Mesothelial cell of epicardium (in vitro differentiated cells): ENCODE results near the gene CH25H. TPM values are rescaled to one million over a fixed set of nuclear protein-coding genes. Genes with fewer than 3 reads are reported as not detected.
"Not testable (repeated sequence)": the region's sequence is repeated elsewhere in the genome, so short reads cannot be mapped to it uniquely, and the experiment has no call there.

Experiments used
- DNase-seq, 2 experiments: peaks; one replicate each; pipeline ENCODE4 v3.0.0; 2021; ENCODE audit warnings: low spot score in 2 of 2; ENCODE audit not compliant: unreplicated experiment in 2 of 2
- H3K27ac Mint-ChIP-seq: 2 replicates; pipeline ENCODE4 v1.8.0; 2021; ENCODE audit warnings: mixed read lengths
- H3K27me3 Mint-ChIP-seq: 2 replicates; pipeline ENCODE4 v1.8.0; 2021; ENCODE audit warnings: low read depth, mixed read lengths
- H3K36me3 Mint-ChIP-seq: 2 replicates; pipeline ENCODE4 v1.8.0; 2021; ENCODE audit warnings: mixed read lengths
- H3K4me1 Mint-ChIP-seq: 2 replicates; pipeline ENCODE4 v1.8.0; 2021; ENCODE audit warnings: mixed read lengths
- H3K4me3 Mint-ChIP-seq: 2 replicates; pipeline ENCODE4 v1.8.0; 2021; ENCODE audit warnings: mild to moderate bottlenecking, moderate library complexity, mixed read lengths
- H3K9me3 Mint-ChIP-seq: 2 replicates; pipeline ENCODE4 v1.8.0; 2021; ENCODE audit warnings: mixed read lengths
- total RNA-seq: library from RNA; stranded (reverse); gene quantifications from 3 replicates; pipeline ENCODE4 v1.2.1, GENCODE V29; 2021
- TF ChIP-seq, protein P1 (sequence below): fragments of 200-600 bp; sonication (generic); IDR thresholded peaks from one replicate; pipeline ENCODE4 v1.5.0; 2021; ENCODE audit warnings: antibody characterized with exemption; ENCODE audit not compliant: unreplicated experiment

Gene CH25H
- total RNA-seq, 1 donor from 2014 or later, result not detected

DNA sequence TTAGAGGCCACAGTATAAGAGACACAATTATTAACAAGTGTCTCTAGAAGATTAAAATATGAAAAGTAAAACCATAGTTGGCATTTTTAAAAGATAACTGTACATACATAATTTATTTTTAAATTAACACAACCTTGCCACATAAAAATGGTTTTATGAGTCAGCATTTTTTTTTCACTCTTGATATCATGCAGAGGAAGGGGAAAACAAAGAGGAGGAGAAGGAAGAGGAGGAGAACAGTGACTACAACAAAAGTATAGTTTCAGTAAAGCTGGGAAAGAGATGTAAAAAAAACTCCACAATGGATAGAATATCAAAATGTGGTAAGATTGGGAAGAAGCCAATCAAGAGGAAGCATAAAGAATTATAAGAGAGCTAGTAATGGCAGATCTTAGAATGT, 34.0 kb downstream of the CH25H start:
- H3K27ac Mint-ChIP-seq, result no peak overlapping the region
- H3K4me3 Mint-ChIP-seq, result no peak overlapping the region
- peaks cover 39% of the 10 kb centered on the region for H3K27me3 Mint-ChIP-seq
- H3K36me3 Mint-ChIP-seq, result no peaks in the 10 kb centered on the region
- DNase-seq, result no peak
- H3K4me1 Mint-ChIP-seq, result no peaks in the 10 kb centered on the region
- no peaks in the 10 kb centered on the region for H3K9me3 Mint-ChIP-seq
- TF ChIP-seq, protein P1, sequence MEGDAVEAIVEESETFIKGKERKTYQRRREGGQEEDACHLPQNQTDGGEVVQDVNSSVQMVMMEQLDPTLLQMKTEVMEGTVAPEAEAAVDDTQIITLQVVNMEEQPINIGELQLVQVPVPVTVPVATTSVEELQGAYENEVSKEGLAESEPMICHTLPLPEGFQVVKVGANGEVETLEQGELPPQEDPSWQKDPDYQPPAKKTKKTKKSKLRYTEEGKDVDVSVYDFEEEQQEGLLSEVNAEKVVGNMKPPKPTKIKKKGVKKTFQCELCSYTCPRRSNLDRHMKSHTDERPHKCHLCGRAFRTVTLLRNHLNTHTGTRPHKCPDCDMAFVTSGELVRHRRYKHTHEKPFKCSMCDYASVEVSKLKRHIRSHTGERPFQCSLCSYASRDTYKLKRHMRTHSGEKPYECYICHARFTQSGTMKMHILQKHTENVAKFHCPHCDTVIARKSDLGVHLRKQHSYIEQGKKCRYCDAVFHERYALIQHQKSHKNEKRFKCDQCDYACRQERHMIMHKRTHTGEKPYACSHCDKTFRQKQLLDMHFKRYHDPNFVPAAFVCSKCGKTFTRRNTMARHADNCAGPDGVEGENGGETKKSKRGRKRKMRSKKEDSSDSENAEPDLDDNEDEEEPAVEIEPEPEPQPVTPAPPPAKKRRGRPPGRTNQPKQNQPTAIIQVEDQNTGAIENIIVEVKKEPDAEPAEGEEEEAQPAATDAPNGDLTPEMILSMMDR, result no peak

DNA sequence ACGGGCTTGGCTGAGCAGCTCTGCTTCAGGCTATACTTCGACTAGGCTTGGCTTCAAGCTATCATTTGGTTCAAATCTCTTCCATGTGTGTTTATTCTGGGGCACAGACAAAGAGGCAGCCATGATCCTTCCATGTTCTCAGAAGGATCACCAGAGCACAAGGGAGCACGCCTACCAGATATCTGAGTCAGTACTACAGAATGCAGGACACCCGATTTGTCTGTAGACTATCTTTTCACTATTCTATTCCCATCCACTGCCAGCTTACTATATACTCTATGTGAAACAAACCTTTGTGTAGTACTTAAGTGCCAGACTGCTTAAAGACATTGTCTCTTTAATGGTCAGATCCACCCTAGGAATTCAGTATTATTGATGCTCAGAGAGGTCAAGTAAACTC, 35.1 kb downstream of the CH25H start:
- no peaks in the 10 kb centered on the region for H3K4me1 Mint-ChIP-seq
- TF ChIP-seq, protein P1, result no peak

DNA sequence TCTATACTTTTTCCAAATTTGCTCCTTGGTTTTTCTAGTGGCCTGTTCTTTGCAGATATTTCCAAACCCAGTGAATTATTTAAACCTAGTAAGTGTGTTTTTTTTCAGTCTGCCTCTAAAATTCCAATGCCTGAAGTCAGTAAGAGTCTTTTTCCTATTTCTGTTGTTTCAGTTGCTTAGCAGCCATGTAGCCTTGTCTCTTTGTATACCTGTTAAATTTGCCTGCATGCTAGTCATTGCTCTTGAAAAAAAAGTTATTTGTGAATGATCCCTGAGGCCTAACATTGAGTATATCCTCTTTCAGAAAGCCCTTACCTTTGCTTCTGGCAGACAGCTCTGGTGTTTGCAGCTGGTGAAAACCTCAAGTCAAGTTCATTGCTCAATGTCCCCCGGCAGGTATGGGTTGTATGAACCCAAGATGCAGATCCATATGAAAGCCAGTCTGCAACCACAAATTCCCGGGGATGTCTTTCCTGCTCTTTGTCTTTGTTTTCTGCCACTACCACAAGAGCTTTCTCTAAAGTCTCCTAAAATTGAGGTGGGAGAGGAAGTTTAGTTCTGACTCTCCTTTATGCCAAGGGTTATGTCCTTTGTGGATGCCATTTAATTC, 35.7 kb downstream of the CH25H start:
- Mint-ChIP-seq H3K9me3 (no peaks in the 10 kb centered on the region), H3K27me3 (peaks cover 48% of the 10 kb centered on the region), H3K4me3 (no peak overlapping the region), H3K4me1 (no peaks in the 10 kb centered on the region), H3K27ac (no peak overlapping the region), H3K36me3 (no peaks in the 10 kb centered on the region)
- no peak for DNase-seq
- TF ChIP-seq, protein P1, result no peak

More for the DNA sequence above, 35.1 kb downstream of the CH25H start:
- H3K27ac Mint-ChIP-seq, result no peak overlapping the region
- H3K27me3 Mint-ChIP-seq, result peaks cover 44% of the 10 kb centered on the region
- H3K9me3 Mint-ChIP-seq, result no peaks in the 10 kb centered on the region
- no peak overlapping the region for H3K4me3 Mint-ChIP-seq
- H3K36me3 Mint-ChIP-seq, result no peaks in the 10 kb centered on the region
- no peak for DNase-seq

DNA sequence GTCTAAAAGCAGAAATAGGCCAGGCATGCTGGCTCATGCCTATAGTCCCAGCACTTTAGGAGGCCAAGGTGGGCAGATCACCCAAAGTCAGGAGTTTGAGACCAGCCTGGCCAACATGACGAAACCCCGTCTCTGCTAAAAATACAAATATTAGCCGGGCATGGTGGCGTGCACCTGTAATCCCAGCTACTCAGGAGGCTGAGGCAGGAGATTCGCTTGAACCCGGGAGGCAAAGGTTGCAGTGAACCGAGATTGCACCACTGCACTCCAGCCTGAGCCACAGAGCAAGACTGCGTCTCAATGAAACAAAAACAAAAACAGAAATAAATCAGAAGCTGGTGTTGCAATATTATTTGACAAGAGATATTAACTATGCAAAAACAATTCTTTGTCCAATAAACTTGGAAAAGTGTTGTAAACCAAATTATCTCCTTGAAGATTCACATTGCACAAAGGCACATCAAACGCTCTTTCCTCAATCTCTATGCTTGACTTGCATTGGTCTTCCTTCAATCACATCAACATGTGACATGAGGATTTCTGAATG, 38.7 kb downstream of the CH25H start:
- H3K36me3 Mint-ChIP-seq, DNase-seq, H3K9me3 Mint-ChIP-seq, H3K4me1 Mint-ChIP-seq, H3K4me3 Mint-ChIP-seq, H3K27ac Mint-ChIP-seq: not testable (repeated sequence)
- peaks cover 76% of the 10 kb centered on the region for H3K27me3 Mint-ChIP-seq

DNA sequence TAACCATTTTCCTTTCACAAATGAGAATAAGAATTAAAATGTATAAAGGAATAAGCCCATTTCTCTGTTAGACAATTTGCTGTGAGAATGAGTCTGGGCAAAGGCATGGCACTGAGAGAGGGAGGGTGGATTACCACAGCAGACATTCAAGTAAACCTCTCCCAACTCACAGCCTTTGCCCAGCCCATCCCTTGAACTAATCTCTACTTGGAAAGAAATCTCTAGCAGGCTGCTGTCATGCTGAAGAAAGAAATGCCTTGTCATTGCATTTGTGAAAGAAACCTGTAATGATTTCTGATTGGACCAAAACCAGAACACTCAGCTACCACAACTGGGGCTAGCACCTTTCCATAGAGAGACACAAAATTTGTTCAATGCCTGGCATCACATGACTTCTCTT, 39.2 kb downstream of the CH25H start:
- Mint-ChIP-seq H3K27ac (no peak overlapping the region), H3K36me3 (no peaks in the 10 kb centered on the region), H3K27me3 (peaks cover 79% of the 10 kb centered on the region), H3K9me3 (no peaks in the 10 kb centered on the region), H3K4me3 (no peak overlapping the region), H3K4me1 (no peaks in the 10 kb centered on the region)
- TF ChIP-seq, protein P1, result no peak
- DNase-seq, result no peak

DNA sequence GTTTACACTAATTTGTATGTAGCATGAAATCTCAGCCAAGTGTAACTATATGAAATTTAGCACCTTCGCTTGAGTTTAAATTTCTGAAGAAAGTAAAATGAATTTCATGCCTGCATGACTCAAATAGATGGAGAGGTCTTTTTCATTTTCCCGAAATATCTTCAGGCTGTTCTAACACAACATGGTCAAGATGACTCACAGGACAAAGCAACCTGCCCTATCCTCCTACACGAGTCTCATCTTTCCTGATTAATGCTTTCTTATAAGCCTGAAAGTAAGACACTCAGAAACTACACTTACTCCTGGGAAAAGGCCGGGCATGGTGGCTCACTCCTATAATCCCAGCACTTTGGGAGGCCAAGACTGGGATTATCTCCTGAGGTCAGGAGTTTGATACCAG, 41.2 kb downstream of the CH25H start:
- Mint-ChIP-seq H3K9me3 (no peaks in the 10 kb centered on the region), H3K4me3 (no peak overlapping the region)
- no peak for DNase-seq

More for the DNA sequence above, 41.2 kb downstream of the CH25H start:
- TF ChIP-seq, protein P1, result no peak
- no peaks in the 10 kb centered on the region for H3K4me1 Mint-ChIP-seq
- H3K36me3 Mint-ChIP-seq, result no peaks in the 10 kb centered on the region
- H3K27ac Mint-ChIP-seq, result no peak overlapping the region
- H3K27me3 Mint-ChIP-seq, result peaks cover 66% of the 10 kb centered on the region
